CD4-positive, alpha-beta T cell treated with Interleukin-12 subunit alpha and Interleukin-12 subunit beta, for 1 hour (primary cell): Measurements from ENCODE around the gene MYH4.

Source experiments
- DNase-seq: peaks from one replicate; pipeline ENCODE4 v3.0.0-alpha.2; 2020

Gene MYH4

DNA sequence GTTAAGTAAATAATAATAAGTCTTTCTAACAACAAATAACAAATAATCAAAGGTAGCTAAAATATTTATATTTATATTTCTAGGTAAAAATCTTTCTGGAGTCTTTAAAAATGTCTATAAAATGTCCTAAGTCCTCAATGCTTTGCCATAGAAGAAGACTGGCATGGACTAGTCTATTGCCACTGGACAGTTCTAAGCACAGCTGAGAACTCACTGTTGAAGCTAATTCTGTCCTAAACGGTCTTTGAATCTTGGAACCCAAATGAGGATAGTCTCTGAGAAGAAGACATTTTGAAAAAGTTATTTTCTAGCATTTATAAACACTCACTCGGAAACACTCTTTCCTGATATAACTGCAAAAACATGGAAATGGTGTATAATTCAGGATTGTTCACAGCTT is 48.1 kb downstream of the MYH4 start:
- no peak for DNase-seq

DNA sequence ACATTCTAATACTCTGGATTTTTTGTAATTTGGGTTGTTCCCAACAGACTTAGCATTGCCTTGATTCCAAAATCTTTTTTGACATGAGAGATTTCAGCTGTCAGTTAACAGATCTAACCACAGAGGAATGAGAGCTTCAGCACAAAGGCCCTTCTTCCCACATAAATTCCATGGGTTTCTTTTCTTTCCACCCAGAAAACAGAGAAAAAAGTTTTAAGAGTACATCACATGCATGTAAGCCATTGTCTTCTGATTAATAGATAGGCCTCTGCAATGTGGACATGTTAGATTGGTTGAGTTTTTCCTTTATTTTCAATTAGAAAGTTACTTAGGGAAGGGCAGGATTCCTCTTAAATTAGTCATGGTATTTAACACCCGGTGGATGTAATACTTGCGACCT is 48.5 kb downstream of the MYH4 start:
- DNase-seq: no peak

DNA sequence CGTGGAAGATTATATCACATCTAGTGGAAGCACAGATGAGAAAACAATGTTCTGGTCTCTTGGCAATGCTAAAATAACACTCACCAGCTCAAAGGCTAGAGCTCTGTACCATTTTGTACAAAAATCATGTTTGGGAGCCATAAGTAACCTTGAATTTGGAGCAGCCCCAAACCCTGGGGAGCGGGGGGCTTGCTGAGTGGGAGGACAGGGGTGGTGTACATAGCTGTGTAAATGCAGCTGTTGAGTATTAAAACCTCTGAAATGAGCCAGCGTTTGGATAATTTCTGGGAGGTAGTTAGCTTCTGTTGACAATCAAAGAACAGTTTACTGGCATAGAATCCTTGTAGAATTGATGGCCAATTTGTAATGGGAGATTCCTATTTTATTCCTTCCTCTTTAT is 51.9 kb downstream of the MYH4 start:
- no peak for DNase-seq

DNA sequence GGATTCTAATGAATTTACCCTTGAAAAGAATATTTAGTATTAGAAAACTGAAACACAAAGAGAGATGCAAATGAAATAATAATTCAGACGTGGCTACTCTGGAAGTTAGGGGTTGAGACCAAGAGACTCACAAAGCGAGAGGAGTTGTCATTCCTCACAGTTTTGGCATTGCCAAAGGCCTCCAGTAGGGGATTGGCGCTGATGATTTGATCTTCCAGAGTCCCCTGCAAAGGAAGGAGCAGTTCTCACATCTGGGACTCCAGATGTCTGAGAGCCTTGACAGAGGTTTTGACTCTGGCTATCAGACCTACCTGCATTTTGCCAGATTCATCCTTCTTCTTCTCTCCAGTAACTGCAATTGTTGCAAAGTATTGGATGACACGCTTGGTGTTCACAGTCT is 54.2 kb downstream of the MYH4 start:
- no peak for DNase-seq

DNA sequence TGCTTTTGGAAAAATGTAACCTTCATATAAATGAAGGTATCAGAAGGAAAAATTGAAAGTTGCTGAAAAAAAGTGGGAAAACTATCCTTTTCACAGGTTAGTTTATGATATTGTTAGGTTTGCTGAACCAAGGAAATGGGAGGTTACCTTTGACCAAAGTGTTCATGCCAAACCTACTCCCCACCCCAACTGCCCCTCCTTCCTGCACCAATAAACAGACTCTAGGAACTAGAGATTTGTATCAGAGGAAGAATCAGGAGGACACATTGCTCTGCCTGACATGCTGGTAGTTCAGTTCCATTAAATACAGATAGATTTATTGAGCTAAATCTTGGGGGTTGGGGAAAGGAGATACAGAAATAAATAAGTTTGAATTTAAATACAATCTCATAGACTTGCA is 65.8 kb downstream of the MYH4 start:
- DNase-seq: no peak

DNA sequence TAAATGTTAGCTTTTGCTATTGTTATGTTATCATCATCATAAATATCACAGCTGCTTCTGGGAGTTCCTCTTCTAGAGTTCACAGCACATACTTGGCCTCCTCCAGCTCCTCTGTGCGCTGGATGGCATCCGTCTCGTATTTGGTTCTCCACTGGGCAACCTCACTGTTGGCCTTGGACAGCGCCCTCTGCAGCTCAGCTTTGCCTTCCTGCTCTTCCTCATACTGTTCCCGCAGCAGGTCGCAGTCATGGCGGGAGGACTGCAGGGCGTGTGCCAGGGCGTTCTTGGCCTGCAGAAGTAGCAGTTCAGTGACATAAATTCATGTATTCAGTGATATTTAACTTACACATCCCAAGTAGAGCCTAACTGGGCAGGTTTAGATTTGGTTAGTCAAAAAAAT is 71.0 kb downstream of the MYH4 start:
- DNase-seq: no peak

DNA sequence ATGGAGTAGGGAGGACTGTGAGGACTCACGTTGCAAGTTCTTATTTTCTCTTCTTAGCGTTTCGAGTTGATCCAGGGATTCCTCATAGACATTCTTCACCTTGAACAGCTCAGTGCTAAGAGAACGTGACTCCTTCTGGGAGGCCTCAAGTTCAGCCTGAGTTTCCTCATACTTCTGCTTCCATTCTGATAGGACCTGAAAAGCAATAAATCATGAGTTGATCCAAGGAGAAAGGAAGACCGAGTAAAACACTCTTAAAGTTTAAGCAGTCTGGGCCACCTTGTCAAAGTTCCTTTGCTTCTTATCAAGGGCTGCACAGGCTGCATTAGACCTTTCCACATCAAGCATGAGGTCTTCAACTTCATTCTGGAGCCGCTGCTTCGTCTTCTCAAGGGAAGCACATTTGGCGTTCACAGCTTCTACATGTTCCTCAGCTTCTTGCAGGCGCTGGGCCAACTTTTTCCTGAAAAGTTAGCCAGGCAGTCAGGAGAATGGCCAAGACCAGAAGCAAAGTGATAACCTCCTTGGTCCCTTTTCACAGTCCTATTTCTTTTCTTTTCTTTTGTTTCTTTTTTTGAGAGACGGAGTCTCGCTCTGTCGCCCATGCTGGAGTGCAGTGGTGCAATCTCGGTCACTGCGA is 72.7 kb downstream of the MYH4 start:
- DNase-seq: no peak

DNA sequence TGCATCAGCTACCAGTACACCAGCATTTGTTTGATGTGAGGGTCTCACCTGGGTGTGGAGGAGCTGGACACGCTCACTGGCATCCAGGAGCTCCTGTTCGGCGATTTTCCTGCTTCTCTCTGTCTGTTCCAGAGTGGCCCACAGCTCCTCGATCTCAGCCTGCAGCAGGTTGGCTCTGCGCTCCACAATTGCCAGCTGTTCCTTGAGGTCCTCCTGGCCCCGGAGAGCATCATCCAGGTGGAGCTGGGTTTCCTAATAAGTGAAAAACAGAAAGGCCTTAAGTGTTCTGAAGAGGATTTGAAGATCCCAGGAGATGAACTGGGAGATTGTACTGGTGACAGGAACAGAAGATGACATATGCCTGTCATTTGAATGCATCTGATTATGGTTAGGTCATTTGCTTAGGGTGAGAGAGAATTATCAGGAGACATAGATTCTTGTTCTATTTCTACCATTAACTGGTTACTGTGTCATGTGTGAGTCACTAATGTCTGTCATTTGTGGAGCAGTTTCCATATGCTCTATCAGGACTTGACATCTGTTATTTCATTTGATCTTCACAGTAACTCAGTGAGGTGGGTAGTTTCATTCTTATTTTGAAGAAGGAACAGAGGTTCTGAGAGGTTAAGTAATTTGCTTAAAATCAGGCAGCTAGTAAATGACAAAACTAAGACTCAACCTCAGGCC is 75.0 kb downstream of the MYH4 start:
- DNase-seq: no peak
